ENCODE measurements around the gene ZNF185. TPM values are rescaled to one million over a fixed set of nuclear protein-coding genes. Genes with fewer than 3 reads are reported as not detected.

ZNF185 gene
- total and polyA plus RNA-seq, 2 experiments from 2014 or later, result 3.7 to 4.5 TPM

GRCh38 chrX:152892499-152892898 is 5.4 kb upstream of the ZNF185 start:
- Histone ChIP-seq H3K4me1 (ENCODE audit: insufficient read depth) (0 out of 2 replicates have a peak, but pooled peaks cover 8% of the 10 kb centered on the region), H3K4me2 (ENCODE audit: unreplicated experiment) (no peak overlapping the region), H3K9me2 (ENCODE audit: insufficient read depth) (no peaks in the 10 kb centered on the region), H3K9ac (no peak overlapping the region), H3K36me3 (ENCODE audit: low read depth) (no peaks in the 10 kb centered on the region), H4K20me1 (ENCODE audit: insufficient read depth) (no peaks in the 10 kb centered on the region), H3K9me3 (ENCODE audit: low read depth) (no peaks in the 10 kb centered on the region), H3K27ac (no peak overlapping the region), H2AFZ (no peak overlapping the region), H3K27me3 (replicated peaks; ENCODE audit: insufficient read depth) (no peaks in the 10 kb centered on the region), H3K4me3 (no peak overlapping the region), H3F3A (ENCODE audit: insufficient read depth) (no peaks in the 10 kb centered on the region), H3K79me2 (ENCODE audit: insufficient read depth) (no peaks in the 10 kb centered on the region)
- WGBS, 2 experiments (ENCODE audit: low coverage in 1 of 2, low lambda C conversion rate in 2 of 2, missing lambda C conversion rate in 2 of 2), result 90 to 93% methylated on average over 2 to 4 of the region's 4 CpGs
- DNase-seq, result no peak
- in situ Hi-C loops (cut with MboI), result no loop called here
- no peak for TF ChIP-seq EZH2 (IDR thresholded peaks at IDR 0.05; ENCODE audit: insufficient read depth, poor library complexity, severe bottlenecking)

DNA sequence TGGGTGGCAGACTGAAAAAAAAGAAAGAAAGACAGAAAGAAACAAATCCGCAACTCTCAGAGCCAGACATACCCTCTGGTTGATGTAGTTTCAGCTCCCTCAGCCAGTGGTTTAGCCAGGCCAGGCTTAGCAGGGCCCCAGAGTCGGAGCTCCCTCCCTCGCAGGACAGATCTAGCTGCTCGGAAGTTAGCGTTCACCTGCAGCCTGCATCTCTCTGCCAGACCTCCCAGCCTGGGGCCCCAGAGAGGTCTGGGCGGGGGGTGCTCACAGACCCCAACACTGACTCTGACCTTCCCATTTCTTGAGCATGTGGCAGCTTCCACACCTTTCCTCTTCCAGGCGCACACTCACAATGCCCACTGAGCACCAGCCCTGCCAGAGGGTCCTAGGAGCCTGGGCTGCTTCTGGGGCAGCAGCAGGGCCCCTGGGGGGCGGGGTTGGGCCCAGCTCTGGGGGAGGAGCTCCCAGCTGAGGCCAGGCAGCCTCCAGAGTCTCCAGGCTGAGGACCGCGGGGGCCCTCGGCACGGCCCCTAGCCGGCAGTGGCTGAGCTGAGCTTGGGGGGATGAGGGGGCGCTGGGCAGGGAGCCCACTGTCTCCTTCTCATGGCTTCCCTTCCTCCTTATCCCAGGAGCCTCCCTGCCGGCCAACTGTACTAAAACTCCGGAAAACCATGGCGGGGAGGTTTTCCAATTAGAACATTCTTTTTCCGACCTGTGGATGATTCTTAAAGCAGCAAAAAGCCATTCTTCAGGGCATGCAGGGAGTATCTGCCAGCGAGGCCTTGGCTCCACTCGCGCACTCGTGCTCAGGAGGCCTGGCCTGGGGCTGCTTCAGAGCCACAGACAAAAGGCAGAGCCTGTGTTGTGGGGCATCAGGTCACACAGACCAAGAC is 4.6 kb upstream of the ZNF185 start:
- DNase-seq, result no peak
- H3K36me3 ChIP-seq (ENCODE audit: low read depth), result no peaks in the 10 kb centered on the region
- H3K9ac ChIP-seq, result no peak overlapping the region
- no peak overlapping the region for H3K4me2 ChIP-seq (ENCODE audit: unreplicated experiment)
- in situ Hi-C loops (cut with MboI), result no loop called here
- no peaks in the 10 kb centered on the region for H3K27me3 ChIP-seq (replicated peaks; ENCODE audit: insufficient read depth)
- WGBS, 2 experiments (ENCODE audit: low coverage in 1 of 2, low lambda C conversion rate in 2 of 2, missing lambda C conversion rate in 2 of 2), result 59 to 70% methylated on average over 14 to 21 of the region's 22 CpGs
- H3F3A ChIP-seq (ENCODE audit: insufficient read depth), result no peaks in the 10 kb centered on the region
- no peak overlapping the region for H3K27ac ChIP-seq
- H3K79me2 ChIP-seq (ENCODE audit: insufficient read depth), result no peaks in the 10 kb centered on the region
- H3K9me2 ChIP-seq (ENCODE audit: insufficient read depth), result no peaks in the 10 kb centered on the region
- no peak overlapping the region for H2AFZ ChIP-seq
- no peaks in the 10 kb centered on the region for H3K9me3 ChIP-seq (ENCODE audit: low read depth)
- TF ChIP-seq EZH2 (IDR thresholded peaks at IDR 0.05; ENCODE audit: insufficient read depth, poor library complexity, severe bottlenecking) (no peak), EZH2phosphoT487 (IDR thresholded peaks at IDR 0.05; ENCODE audit: insufficient read depth, low read depth) (no peak)
- 0 out of 2 replicates have a peak, but pooled peaks cover 8% of the 10 kb centered on the region for H3K4me1 ChIP-seq (ENCODE audit: insufficient read depth)
- no peak overlapping the region for H3K4me3 ChIP-seq
- no peaks in the 10 kb centered on the region for H4K20me1 ChIP-seq (ENCODE audit: insufficient read depth)

DNA sequence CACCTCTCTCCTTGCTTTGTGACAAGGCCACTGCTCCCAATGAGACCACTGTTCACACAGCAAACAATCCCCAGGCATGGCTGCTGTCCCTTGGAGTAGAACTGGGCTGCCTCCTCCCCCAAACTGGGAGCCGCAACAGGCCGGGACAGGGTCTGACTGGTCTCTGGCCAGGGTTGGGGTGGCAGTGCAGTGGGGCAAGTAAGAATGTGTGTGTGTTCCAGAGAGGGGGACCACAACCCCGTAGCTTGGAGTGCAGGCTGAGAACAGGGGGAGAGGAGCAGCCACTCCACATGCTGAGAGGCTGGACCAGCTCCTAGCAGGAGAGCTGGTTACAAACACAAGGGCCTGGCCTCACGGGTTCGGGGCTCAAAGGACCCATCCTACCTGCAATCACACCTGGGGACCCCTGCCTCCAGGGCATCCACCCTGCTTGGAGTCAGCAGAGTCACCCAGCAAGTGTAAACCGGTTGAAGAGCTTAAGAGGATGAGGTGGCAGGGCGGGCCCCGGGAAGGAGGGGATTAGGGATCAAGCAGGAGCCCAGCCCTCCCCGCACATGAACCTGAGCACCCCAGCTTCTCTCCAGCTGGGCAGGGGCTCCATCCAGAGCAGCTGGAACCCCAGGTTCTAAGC is 3.8 kb upstream of the ZNF185 start:
- no peaks in the 10 kb centered on the region for H3K9me2 ChIP-seq (ENCODE audit: insufficient read depth)
- no peaks in the 10 kb centered on the region for H3K27me3 ChIP-seq (replicated peaks; ENCODE audit: insufficient read depth)
- no peak overlapping the region for H3K4me3 ChIP-seq
- in situ Hi-C loops (cut with MboI), result no loop called here
- no peak for DNase-seq
- no peaks in the 10 kb centered on the region for H4K20me1 ChIP-seq (ENCODE audit: insufficient read depth)
- H3K27ac ChIP-seq, result no peak overlapping the region
- TF ChIP-seq EZH2 (IDR thresholded peaks at IDR 0.05; ENCODE audit: insufficient read depth, poor library complexity, severe bottlenecking), result no peak
- no peak for TF ChIP-seq EZH2phosphoT487 (IDR thresholded peaks at IDR 0.05; ENCODE audit: insufficient read depth, low read depth)
- no peak overlapping the region for H3K4me2 ChIP-seq (ENCODE audit: unreplicated experiment)
- no peaks in the 10 kb centered on the region for H3K36me3 ChIP-seq (ENCODE audit: low read depth)
- 88 to 97% methylated on average over 5 to 9 of the region's 9 CpGs for WGBS, 2 experiments (ENCODE audit: low coverage in 1 of 2, low lambda C conversion rate in 2 of 2, missing lambda C conversion rate in 2 of 2)
- H3K79me2 ChIP-seq (ENCODE audit: insufficient read depth), result no peaks in the 10 kb centered on the region
- no peaks in the 10 kb centered on the region for H3F3A ChIP-seq (ENCODE audit: insufficient read depth)
- H3K9ac ChIP-seq, result no peak overlapping the region
- no peaks in the 10 kb centered on the region for H3K9me3 ChIP-seq (ENCODE audit: low read depth)
- H3K4me1 ChIP-seq (ENCODE audit: insufficient read depth), result 0 out of 2 replicates have a peak, but pooled peaks cover 8% of the 10 kb centered on the region
- H2AFZ ChIP-seq, result no peak overlapping the region

DNA sequence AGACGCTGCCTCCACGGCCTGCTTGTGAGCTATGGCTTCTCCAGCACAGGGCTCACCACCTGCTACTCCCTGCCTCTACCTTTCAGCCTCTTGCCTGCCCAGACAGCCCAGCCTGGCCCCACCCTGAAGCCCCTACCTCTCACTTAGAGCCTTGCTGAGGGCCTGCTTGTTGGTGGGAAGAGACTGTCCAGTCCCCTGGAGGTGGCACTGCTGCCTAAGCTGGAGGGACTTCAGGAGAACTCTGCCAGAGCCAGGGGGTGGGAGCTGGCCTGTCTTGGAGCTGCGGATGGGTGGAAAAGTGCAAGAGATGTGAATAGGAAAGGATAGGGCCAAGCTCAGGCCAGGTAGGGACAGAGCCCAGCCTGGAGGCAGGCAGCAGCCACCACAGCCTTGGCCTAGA is 2.7 kb upstream of the ZNF185 start:
- Histone ChIP-seq H3K4me3 (no peak overlapping the region), H3K27ac (no peak overlapping the region), H3K27me3 (replicated peaks; ENCODE audit: insufficient read depth) (no peaks in the 10 kb centered on the region), H2AFZ (no peak overlapping the region), H3K9ac (no peak overlapping the region), H3K4me1 (ENCODE audit: insufficient read depth) (0 out of 2 replicates have a peak, but pooled peaks cover 8% of the 10 kb centered on the region), H3K9me2 (ENCODE audit: insufficient read depth) (no peaks in the 10 kb centered on the region), H3K36me3 (ENCODE audit: low read depth) (no peaks in the 10 kb centered on the region), H3K4me2 (ENCODE audit: unreplicated experiment) (no peak overlapping the region), H3F3A (ENCODE audit: insufficient read depth) (no peaks in the 10 kb centered on the region), H4K20me1 (ENCODE audit: insufficient read depth) (no peaks in the 10 kb centered on the region), H3K9me3 (ENCODE audit: low read depth) (no peaks in the 10 kb centered on the region), H3K79me2 (ENCODE audit: insufficient read depth) (no peaks in the 10 kb centered on the region)
- in situ Hi-C loops (cut with MboI), result no loop called here
- no peak for TF ChIP-seq EZH2phosphoT487 (IDR thresholded peaks at IDR 0.05; ENCODE audit: insufficient read depth, low read depth)
- no peak for TF ChIP-seq EZH2 (IDR thresholded peaks at IDR 0.05; ENCODE audit: insufficient read depth, poor library complexity, severe bottlenecking)
- no peak for DNase-seq
- 100% methylated on average over 3 of the region's 3 CpGs for WGBS, 2 experiments (ENCODE audit: low coverage in 1 of 2, low lambda C conversion rate in 2 of 2, missing lambda C conversion rate in 2 of 2)
